Gastrocnemius medialis (tissue), 4 donors: ENCODE results near the gene MAPK12.

Experiments
- POLR2A ChIP-seq, 2 donors: fragments of 450-650 bp; IDR thresholded peaks; one replicate each; pipeline ENCODE4 v1.6.1; 2017; ENCODE audit warnings: antibody characterized with exemption in 2 of 2, mild to moderate bottlenecking in 2 of 2, moderate library complexity in 2 of 2
- TF ChIP-seq, protein P1 (sequence below), 5 experiments: fragments of 450-650 bp in 3 of 5; fragments of 200-600 bp in 2 of 5; sonication (generic) in 2 of 5; IDR thresholded peaks in 4 of 5; conservative IDR thresholded peaks in 1 of 5; 1 replicate in 4 of 5; 2 replicates in 1 of 5; pipeline ENCODE4 v1.5.1; 2016 to 2019; ENCODE audit warnings: antibody characterized with exemption in 5 of 5, mild to moderate bottlenecking in 3 of 5, moderate library complexity in 3 of 5

DNA sequence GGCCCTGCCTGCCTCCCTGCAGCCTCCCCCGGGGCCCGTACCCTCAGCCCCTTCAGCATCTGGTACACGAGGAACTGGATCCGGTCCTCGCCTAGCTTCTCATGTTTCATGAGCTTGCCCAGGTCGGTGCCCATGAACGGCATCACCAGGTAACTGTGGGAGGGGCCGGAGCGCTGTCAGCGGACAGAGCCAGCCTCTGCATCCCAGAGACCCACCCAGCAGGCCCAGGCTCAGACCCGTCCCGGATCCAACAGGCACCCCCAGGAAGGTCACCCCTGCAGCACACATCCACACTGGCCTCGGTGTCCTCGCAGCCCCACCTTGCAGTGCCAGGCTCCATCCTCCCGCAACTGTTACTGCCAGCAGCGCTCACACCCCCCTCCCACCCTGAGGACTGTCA is 4.4 kb downstream of the MAPK12 start:
- TF ChIP-seq, protein P1, sequence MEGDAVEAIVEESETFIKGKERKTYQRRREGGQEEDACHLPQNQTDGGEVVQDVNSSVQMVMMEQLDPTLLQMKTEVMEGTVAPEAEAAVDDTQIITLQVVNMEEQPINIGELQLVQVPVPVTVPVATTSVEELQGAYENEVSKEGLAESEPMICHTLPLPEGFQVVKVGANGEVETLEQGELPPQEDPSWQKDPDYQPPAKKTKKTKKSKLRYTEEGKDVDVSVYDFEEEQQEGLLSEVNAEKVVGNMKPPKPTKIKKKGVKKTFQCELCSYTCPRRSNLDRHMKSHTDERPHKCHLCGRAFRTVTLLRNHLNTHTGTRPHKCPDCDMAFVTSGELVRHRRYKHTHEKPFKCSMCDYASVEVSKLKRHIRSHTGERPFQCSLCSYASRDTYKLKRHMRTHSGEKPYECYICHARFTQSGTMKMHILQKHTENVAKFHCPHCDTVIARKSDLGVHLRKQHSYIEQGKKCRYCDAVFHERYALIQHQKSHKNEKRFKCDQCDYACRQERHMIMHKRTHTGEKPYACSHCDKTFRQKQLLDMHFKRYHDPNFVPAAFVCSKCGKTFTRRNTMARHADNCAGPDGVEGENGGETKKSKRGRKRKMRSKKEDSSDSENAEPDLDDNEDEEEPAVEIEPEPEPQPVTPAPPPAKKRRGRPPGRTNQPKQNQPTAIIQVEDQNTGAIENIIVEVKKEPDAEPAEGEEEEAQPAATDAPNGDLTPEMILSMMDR (IDR thresholded peaks at IDR 0.05 in 4 of 5, conservative IDR thresholded peaks at IDR 0.05 in 1 of 5), result no peak
- no peak for TF ChIP-seq POLR2A (IDR thresholded peaks at IDR 0.05)
